ENCODE data around the gene PRR13. TPM values are rescaled to one million over a fixed set of nuclear protein-coding genes. Genes with fewer than 3 reads are reported as not detected.

Gene PRR13
- total RNA-seq, 1 donor from 2014 or later: 29.0 TPM

GRCh38 chr12:53452159-53453077 lies 10.9 kb downstream of the PRR13 start:
- FAIRE-seq: no peak
- Histone ChIP-seq H3K4me3 (ENCODE audit: low read depth, low read length) (peak overlapping the region; percentile 84), H3K36me3 (ENCODE audit: control insufficient read depth, insufficient read depth, low read length) (peaks cover 17% of the 10 kb centered on the region), H3K27me3 (ENCODE audit: control insufficient read depth, insufficient read depth, low read length) (no peaks in the 10 kb centered on the region)
- peak; percentile 36 for TF ChIP-seq CTCF (IDR thresholded peaks at IDR 0.05; ENCODE audit: insufficient read depth, low read length, severe bottlenecking)
- peak; percentile 33 for DNase-seq (ENCODE audit: low read depth)

GRCh38 chr12:53453953-53454640 lies 12.6 kb downstream of the PRR13 start:
- no peak for DNase-seq (ENCODE audit: low read depth)
- Histone ChIP-seq H3K4me3 (ENCODE audit: low read depth, low read length) (no peak overlapping the region), H3K36me3 (ENCODE audit: control insufficient read depth, insufficient read depth, low read length) (peaks cover 18% of the 10 kb centered on the region), H3K27me3 (ENCODE audit: control insufficient read depth, insufficient read depth, low read length) (no peaks in the 10 kb centered on the region)
- FAIRE-seq: no peak
- TF ChIP-seq CTCF (IDR thresholded peaks at IDR 0.05; ENCODE audit: insufficient read depth, low read length, severe bottlenecking): no peak

- no peak for TF ChIP-seq CTCF (IDR thresholded peaks at IDR 0.05; ENCODE audit: insufficient read depth, low read length, severe bottlenecking)
- DNase-seq (ENCODE audit: low read depth): no peak
- peaks cover 19% of the 10 kb centered on the region for H3K36me3 ChIP-seq (ENCODE audit: control insufficient read depth, insufficient read depth, low read length)
- FAIRE-seq: no peak
- H3K27me3 ChIP-seq (ENCODE audit: control insufficient read depth, insufficient read depth, low read length): no peaks in the 10 kb centered on the region
- H3K4me3 ChIP-seq (ENCODE audit: low read depth, low read length): no peak overlapping the region
Observed at GRCh38 chr12:53454707-53455106, 13.2 kb downstream of the PRR13 start.

- FAIRE-seq: no peak
- Histone ChIP-seq H3K36me3 (ENCODE audit: control insufficient read depth, insufficient read depth, low read length) (peaks cover 32% of the 10 kb centered on the region), H3K27me3 (ENCODE audit: control insufficient read depth, insufficient read depth, low read length) (no peaks in the 10 kb centered on the region), H3K4me3 (ENCODE audit: low read depth, low read length) (no peak overlapping the region)
- no peak for DNase-seq (ENCODE audit: low read depth)
- no peak for TF ChIP-seq CTCF (IDR thresholded peaks at IDR 0.05; ENCODE audit: insufficient read depth, low read length, severe bottlenecking)
Observed at GRCh38 chr12:53456654-53457366, 15.3 kb downstream of the PRR13 start.

- FAIRE-seq (no peak), DNase-seq (ENCODE audit: low read depth) (no peak)
- Histone ChIP-seq H3K4me3 (ENCODE audit: low read depth, low read length) (no peak overlapping the region), H3K36me3 (ENCODE audit: control insufficient read depth, insufficient read depth, low read length) (peaks cover 45% of the 10 kb centered on the region), H3K27me3 (ENCODE audit: control insufficient read depth, insufficient read depth, low read length) (no peaks in the 10 kb centered on the region)
- no peak for TF ChIP-seq CTCF (IDR thresholded peaks at IDR 0.05; ENCODE audit: insufficient read depth, low read length, severe bottlenecking)
Observed at GRCh38 chr12:53459097-53459496, 17.6 kb downstream of the PRR13 start.
